ENCODE data around the gene FAM222B. TPM values are rescaled to one million over a fixed set of nuclear protein-coding genes. Genes with fewer than 3 reads are reported as not detected.

Gene FAM222B
- total and polyA plus RNA-seq, 9 of the 15 experiments (the other 6 are each of a cell fraction or from before 2014, with no cell fraction given) = 4.0 to 34.6 (median 7.5) TPM

DNA sequence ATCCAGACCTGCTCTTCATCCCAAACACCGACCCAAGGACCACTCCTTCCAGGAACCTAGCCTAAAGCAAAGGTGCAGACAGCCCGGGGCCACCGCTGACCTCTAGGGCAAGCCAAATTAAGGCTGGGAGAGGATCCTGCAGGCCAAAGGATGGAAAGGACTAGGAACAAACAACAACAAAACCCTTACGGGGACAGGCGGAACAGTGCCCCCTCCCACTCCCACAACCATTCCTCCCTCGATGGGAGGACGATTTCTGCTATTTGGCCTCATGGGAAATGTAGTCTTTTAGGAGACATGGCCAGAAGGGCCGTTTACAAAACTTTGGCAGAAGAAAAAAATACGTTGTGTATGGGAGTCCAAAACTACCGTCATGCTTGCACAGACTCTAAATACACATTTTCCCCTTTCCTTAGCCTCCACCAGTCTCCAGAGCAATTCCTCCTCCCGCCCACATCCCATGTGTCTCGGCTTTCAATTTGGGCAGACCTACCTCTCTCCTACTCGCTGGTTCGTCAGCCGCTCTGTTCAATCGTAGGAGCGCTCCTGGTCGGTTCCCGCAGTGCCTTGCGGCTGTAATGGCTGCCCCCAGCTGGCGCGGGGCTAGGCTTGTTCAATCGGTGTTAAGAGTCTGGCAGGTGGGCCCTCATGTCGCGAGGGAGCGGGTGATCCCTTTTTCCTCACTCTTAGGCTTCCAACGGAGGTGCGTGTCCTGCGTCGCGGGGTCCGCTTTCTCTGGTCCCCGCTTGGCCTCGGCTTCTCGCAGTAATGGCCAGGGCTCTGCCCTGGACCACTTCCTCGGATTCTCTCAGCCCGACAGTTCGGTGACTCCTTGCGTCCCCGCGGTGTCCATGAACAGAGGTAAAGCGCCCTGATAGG, 12.1 kb upstream of the FAM222B start, which contains the start of gene ERAL1 (continued):
- no peak for TF ChIP-seq ZNF318 (IDR thresholded peaks at IDR 0.05; ENCODE audit: borderline replicate concordance in 1 of 2, low read depth in 1 of 2)
- no peak for TF ChIP-seq LEF1 (IDR thresholded peaks at IDR 0.05)
- TF ChIP-seq ZBTB34 (CRISPR knock-in tag; IDR thresholded peaks at IDR 0.05) = no peak
- peak; percentile 33; the same call in 1 of the 2 replicates for TF ChIP-seq E2F1 (CRISPR knock-in tag; IDR thresholded peaks at IDR 0.05)
- TF ChIP-seq, protein P1, sequence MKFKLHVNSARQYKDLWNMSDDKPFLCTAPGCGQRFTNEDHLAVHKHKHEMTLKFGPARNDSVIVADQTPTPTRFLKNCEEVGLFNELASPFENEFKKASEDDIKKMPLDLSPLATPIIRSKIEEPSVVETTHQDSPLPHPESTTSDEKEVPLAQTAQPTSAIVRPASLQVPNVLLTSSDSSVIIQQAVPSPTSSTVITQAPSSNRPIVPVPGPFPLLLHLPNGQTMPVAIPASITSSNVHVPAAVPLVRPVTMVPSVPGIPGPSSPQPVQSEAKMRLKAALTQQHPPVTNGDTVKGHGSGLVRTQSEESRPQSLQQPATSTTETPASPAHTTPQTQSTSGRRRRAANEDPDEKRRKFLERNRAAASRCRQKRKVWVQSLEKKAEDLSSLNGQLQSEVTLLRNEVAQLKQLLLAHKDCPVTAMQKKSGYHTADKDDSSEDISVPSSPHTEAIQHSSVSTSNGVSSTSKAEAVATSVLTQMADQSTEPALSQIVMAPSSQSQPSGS (CRISPR knock-in tag; IDR thresholded peaks at IDR 0.05) = no peak
- TF ChIP-seq NELFE (IDR thresholded peaks at IDR 0.05; ENCODE audit: insufficient read depth, insufficient read length) = no peak
- TF ChIP-seq, protein P2, sequence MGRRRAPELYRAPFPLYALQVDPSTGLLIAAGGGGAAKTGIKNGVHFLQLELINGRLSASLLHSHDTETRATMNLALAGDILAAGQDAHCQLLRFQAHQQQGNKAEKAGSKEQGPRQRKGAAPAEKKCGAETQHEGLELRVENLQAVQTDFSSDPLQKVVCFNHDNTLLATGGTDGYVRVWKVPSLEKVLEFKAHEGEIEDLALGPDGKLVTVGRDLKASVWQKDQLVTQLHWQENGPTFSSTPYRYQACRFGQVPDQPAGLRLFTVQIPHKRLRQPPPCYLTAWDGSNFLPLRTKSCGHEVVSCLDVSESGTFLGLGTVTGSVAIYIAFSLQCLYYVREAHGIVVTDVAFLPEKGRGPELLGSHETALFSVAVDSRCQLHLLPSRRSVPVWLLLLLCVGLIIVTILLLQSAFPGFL (CRISPR knock-in tag; IDR thresholded peaks at IDR 0.05) = peak; percentile 15
- TF ChIP-seq CREB1 (IDR thresholded peaks at IDR 0.05) = no peak
- TF ChIP-seq CREB1 (CRISPR knock-in tag; IDR thresholded peaks at IDR 0.05) = peak; percentile 72; the same call in 1 of the 2 replicates
- peak; percentile 59 for TF ChIP-seq CXXC5 (CRISPR knock-in tag; IDR thresholded peaks at IDR 0.05)
- TF ChIP-seq SMAD1 (IDR thresholded peaks at IDR 0.05; ENCODE audit: low read depth, low read length, partially characterized antibody) = peak; percentile 70
- TF ChIP-seq RBM39 (optimal IDR thresholded peaks at IDR 0.05; ENCODE audit: low read depth, low read length) = no peak
- peak; percentile 81 for TF ChIP-seq TCF7 (IDR thresholded peaks at IDR 0.05; ENCODE audit: borderline replicate concordance)

Data from K562 (cell line).